ENCODE data around the gene NANOS2. TPM values are rescaled to one million over a fixed set of nuclear protein-coding genes. Genes with fewer than 3 reads are reported as not detected.

The NANOS2 gene
- total and polyA plus RNA-seq, 2 of the 13 experiments (the other 11 are each of a cell fraction or from before 2014, with no cell fraction given), result not detected

DNA sequence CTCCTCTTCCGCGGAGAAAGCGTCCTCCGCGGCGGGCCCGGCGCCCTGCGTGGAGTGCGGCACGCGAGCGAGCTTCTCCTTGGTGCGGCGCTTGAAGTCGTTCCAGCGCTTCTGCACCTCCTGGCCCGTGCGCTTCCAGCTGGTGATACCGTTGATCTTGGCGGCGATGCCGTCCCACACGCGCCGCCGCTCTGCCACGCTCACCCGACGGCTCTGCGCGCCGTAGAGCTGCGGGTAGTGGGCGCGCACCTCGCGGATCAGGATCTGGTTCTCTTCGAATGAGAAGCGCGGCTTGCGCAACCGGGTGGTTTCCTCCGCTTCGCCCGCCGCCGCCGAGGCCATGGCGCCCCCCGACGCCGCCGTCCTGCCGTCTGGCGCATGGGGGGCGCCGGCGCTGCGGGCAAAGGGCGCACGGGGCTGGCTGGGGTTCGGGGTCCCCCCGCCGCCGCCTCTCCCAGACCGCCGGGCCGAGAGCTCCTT is 13.1 kb downstream of the NANOS2 start (continued):
- TF ChIP-seq, protein P1, sequence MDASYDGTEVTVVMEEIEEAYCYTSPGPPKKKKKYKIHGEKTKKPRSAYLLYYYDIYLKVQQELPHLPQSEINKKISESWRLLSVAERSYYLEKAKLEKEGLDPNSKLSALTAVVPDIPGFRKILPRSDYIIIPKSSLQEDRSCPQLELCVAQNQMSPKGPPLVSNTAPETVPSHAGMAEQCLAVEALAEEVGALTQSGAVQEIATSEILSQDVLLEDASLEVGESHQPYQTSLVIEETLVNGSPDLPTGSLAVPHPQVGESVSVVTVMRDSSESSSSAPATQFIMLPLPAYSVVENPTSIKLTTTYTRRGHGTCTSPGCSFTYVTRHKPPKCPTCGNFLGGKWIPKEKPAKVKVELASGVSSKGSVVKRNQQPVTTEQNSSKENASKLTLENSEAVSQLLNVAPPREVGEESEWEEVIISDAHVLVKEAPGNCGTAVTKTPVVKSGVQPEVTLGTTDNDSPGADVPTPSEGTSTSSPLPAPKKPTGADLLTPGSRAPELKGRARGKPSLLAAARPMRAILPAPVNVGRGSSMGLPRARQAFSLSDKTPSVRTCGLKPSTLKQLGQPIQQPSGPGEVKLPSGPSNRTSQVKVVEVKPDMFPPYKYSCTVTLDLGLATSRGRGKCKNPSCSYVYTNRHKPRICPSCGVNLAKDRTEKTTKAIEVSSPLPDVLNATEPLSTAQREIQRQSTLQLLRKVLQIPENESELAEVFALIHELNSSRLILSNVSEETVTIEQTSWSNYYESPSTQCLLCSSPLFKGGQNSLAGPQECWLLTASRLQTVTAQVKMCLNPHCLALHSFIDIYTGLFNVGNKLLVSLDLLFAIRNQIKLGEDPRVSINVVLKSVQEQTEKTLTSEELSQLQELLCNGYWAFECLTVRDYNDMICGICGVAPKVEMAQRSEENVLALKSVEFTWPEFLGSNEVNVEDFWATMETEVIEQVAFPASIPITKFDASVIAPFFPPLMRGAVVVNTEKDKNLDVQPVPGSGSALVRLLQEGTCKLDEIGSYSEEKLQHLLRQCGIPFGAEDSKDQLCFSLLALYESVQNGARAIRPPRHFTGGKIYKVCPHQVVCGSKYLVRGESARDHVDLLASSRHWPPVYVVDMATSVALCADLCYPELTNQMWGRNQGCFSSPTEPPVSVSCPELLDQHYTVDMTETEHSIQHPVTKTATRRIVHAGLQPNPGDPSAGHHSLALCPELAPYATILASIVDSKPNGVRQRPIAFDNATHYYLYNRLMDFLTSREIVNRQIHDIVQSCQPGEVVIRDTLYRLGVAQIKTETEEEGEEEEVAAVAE (CRISPR knock-in tag; IDR thresholded peaks at IDR 0.05; ENCODE audit: borderline replicate concordance), result no peak
- no peak for TF ChIP-seq ZNF510 (CRISPR knock-in tag; IDR thresholded peaks at IDR 0.05; ENCODE audit: low read depth)
- no peak for TF ChIP-seq FOXA3 (CRISPR knock-in tag; IDR thresholded peaks at IDR 0.05)
- TF ChIP-seq SAP130 (CRISPR knock-in tag; IDR thresholded peaks at IDR 0.05; ENCODE audit: low read depth), result no peak
- TF ChIP-seq, protein P2, sequence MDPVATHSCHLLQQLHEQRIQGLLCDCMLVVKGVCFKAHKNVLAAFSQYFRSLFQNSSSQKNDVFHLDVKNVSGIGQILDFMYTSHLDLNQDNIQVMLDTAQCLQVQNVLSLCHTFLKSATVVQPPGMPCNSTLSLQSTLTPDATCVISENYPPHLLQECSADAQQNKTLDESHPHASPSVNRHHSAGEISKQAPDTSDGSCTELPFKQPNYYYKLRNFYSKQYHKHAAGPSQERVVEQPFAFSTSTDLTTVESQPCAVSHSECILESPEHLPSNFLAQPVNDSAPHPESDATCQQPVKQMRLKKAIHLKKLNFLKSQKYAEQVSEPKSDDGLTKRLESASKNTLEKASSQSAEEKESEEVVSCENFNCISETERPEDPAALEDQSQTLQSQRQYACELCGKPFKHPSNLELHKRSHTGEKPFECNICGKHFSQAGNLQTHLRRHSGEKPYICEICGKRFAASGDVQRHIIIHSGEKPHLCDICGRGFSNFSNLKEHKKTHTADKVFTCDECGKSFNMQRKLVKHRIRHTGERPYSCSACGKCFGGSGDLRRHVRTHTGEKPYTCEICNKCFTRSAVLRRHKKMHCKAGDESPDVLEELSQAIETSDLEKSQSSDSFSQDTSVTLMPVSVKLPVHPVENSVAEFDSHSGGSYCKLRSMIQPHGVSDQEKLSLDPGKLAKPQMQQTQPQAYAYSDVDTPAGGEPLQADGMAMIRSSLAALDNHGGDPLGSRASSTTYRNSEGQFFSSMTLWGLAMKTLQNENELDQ (CRISPR knock-in tag; IDR thresholded peaks at IDR 0.05; ENCODE audit: borderline replicate concordance), result peak; percentile 48; the same call in 1 of the 2 replicates
- no peak for TF ChIP-seq REL (CRISPR knock-in tag; conservative IDR thresholded peaks at IDR 0.05)
- TF ChIP-seq ZNF282 (IDR thresholded peaks at IDR 0.05; ENCODE audit: partially characterized antibody), result no peak
- no peak for TF ChIP-seq CCDC6 (CRISPR knock-in tag; IDR thresholded peaks at IDR 0.05)
- no peak for TF ChIP-seq EP300 (IDR thresholded peaks at IDR 0.05; ENCODE audit: low read depth in 2 of 2, low read length in 2 of 2)
- TF ChIP-seq EP300 (CRISPR knock-in tag; IDR thresholded peaks at IDR 0.05; ENCODE audit: borderline replicate concordance), result no peak
- TF ChIP-seq ZNF782 (CRISPR knock-in tag; IDR thresholded peaks at IDR 0.05; ENCODE audit: borderline replicate concordance), result peak; percentile 27; the same call in 1 of the 2 replicates
- TF ChIP-seq ZNF619 (CRISPR knock-in tag; IDR thresholded peaks at IDR 0.05), result no peak
- TF ChIP-seq ZBTB3 (CRISPR knock-in tag; IDR thresholded peaks at IDR 0.05; ENCODE audit: borderline replicate concordance, low read depth), result no peak
- peak; percentile 49 for TF ChIP-seq ASH2L (IDR thresholded peaks at IDR 0.05; ENCODE audit: insufficient read length, low read depth, low read length)
- TF ChIP-seq, protein P3, sequence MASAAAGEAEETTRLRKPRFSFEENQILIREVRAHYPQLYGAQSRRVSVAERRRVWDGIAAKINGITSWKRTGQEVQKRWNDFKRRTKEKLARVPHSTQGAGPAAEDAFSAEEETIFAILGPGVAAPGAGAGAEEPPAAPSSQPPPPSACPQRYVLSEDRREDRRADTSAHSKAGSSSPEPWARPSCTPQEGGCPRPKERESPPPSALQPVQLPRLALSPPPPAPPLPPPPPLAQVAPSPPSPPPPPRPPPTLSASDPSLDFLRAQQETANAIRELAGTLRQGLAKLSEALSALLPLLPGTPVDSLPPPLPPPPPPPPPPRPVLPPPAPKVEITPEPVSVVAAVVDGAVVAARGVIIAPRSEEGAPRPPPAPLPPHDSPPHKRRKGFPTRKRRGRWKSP (CRISPR knock-in tag; IDR thresholded peaks at IDR 0.05), result no peak; the same call in 1 of the 2 replicates
- TF ChIP-seq ZNF124 (CRISPR knock-in tag; IDR thresholded peaks at IDR 0.05), result no peak
- no peak for TF ChIP-seq NCOA2 (CRISPR knock-in tag; IDR thresholded peaks at IDR 0.05)
- no peak for TF ChIP-seq GTF3A (CRISPR knock-in tag; conservative IDR thresholded peaks at IDR 0.05)

Measured in HepG2 (cell line).